Sigmoid colon (tissue), 4 donors: ENCODE data around the gene LRFN4.

ENCODE experiments used
- EP300 ChIP-seq, 4 donors: sonication (generic); formaldehyde crosslinking; IDR thresholded peaks; one replicate each; pipeline ENCODE4 v1.6.1; 2017; ENCODE audit warnings: antibody characterized with exemption in 4 of 4
- POLR2A ChIP-seq, 2 donors: fragments of 450-650 bp; IDR thresholded peaks; one replicate each; pipeline ENCODE4 v1.6.1; 2016; ENCODE audit warnings: antibody characterized with exemption in 2 of 2, mild to moderate bottlenecking in 2 of 2, moderate library complexity in 2 of 2
- POLR2AphosphoS5 ChIP-seq, 4 donors: sonication (generic); formaldehyde crosslinking; IDR thresholded peaks; one replicate each; pipeline ENCODE4 v1.6.1; 2017; ENCODE audit warnings: antibody characterized with exemption in 4 of 4
- TF ChIP-seq, protein P1 (sequence below), 4 experiments: fragments of 450-650 bp in 3 of 4; fragments of 200-600 bp in 1 of 4; IDR thresholded peaks; one replicate each; pipeline ENCODE4 v1.5.1; 2016 to 2019; ENCODE audit warnings: antibody characterized with exemption in 4 of 4, mild to moderate bottlenecking in 3 of 4, moderate library complexity in 2 of 4

DNA sequence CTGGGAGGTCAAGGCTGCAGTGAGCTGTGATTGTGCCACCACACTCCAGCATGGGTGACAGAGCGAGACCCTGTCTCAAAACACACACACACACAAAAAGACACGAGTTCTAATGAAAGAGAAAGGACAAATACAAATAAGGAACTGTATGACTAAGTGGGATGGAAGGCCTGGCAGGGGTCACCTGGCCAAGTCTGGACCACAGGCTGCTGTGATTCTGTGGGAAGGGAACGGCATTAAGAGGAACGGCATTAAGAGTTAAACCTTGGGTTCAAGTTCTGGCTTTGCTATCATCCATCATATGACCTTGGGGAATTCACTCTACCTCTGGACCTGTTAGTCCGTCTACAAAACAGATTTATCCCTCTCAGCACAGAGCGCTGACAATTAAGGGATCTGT, 47.7 kb downstream of the LRFN4 start:
- TF ChIP-seq, protein P1, sequence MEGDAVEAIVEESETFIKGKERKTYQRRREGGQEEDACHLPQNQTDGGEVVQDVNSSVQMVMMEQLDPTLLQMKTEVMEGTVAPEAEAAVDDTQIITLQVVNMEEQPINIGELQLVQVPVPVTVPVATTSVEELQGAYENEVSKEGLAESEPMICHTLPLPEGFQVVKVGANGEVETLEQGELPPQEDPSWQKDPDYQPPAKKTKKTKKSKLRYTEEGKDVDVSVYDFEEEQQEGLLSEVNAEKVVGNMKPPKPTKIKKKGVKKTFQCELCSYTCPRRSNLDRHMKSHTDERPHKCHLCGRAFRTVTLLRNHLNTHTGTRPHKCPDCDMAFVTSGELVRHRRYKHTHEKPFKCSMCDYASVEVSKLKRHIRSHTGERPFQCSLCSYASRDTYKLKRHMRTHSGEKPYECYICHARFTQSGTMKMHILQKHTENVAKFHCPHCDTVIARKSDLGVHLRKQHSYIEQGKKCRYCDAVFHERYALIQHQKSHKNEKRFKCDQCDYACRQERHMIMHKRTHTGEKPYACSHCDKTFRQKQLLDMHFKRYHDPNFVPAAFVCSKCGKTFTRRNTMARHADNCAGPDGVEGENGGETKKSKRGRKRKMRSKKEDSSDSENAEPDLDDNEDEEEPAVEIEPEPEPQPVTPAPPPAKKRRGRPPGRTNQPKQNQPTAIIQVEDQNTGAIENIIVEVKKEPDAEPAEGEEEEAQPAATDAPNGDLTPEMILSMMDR (IDR thresholded peaks at IDR 0.05) = no peak
- TF ChIP-seq POLR2A (IDR thresholded peaks at IDR 0.05) (no peak), EP300 (IDR thresholded peaks at IDR 0.05) (no peak), POLR2AphosphoS5 (IDR thresholded peaks at IDR 0.05) (no peak)
